Upper lobe of right lung (tissue), 1 donor: ENCODE measurements around the gene IDE. TPM values are rescaled to one million over a fixed set of nuclear protein-coding genes. Genes with fewer than 3 reads are reported as not detected.

ENCODE experiments used
- ATAC-seq: fragments of 200-7000 bp; cut with Tn5 transposase; one replicate; pipeline ENCODE4 v1.9.1; 2020; ENCODE audit warnings: mild to moderate bottlenecking, moderate library complexity
- DNase-seq: peaks from one replicate; pipeline ENCODE4 v3.0.0-alpha.2; 2020
- H3K27ac ChIP-seq: fragments of 200-600 bp; one replicate; pipeline ENCODE4 v1.8.0; 2022
- H3K27me3 ChIP-seq: fragments of 200-600 bp; one replicate; pipeline ENCODE4 v1.8.0; 2022; ENCODE audit warnings: mild to moderate bottlenecking
- H3K36me3 ChIP-seq: fragments of 200-600 bp; one replicate; pipeline ENCODE4 v1.8.0; 2022
- H3K4me1 ChIP-seq: fragments of 200-600 bp; one replicate; pipeline ENCODE4 v1.8.0; 2022
- H3K4me3 ChIP-seq: fragments of 200-600 bp; one replicate; pipeline ENCODE4 v1.8.0; 2022; ENCODE audit warnings: mild to moderate bottlenecking
- H3K9me3 ChIP-seq: fragments of 200-600 bp; one replicate; pipeline ENCODE4 v1.8.0; 2022
- intact Hi-C: fragments of 100-400 bp; cut with DNase I; formaldehyde crosslinking; loops from one replicate; pipeline ENCODE4 v1.11.0; 2022
- total RNA-seq: library from RNA; stranded (reverse); fragmentation: NEBNext Ultra II Directional; extraction: Animal tissue kit (Norgen Biotek cat#: 25700); gene quantifications from one replicate; pipeline ENCODE4 v1.2.1, GENCODE V29; 2021
- TF ChIP-seq, protein P1 (sequence below): fragments of 200-600 bp; IDR thresholded peaks from one replicate; pipeline ENCODE4 v1.8.0; 2022; ENCODE audit warnings: antibody characterized with exemption
- donor health status: DM: no; HTN: yes; CAD: no; lungs with severe emphysema.

Gene IDE
- total RNA-seq, 1 donor from 2014 or later = 35.2 TPM

DNA sequence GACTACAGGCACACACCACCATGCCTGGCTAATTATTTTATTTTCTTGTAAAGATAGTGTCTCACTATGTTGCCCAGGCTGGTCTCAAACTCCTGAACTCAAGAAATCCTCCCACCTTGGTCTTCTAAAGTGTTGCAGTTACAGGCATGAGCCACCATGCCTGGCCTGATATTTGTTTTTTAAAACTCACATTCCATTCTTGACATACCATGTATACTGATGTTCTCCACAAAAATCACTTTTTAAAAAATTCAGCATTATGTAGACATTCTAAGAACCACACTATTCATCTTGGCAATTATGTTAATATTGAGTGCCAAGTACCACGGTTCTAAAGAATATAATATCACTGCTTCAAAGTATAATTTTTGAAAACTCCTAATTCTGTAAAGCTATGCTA is 43.5 kb downstream of the IDE start:
- TF ChIP-seq, protein P1, sequence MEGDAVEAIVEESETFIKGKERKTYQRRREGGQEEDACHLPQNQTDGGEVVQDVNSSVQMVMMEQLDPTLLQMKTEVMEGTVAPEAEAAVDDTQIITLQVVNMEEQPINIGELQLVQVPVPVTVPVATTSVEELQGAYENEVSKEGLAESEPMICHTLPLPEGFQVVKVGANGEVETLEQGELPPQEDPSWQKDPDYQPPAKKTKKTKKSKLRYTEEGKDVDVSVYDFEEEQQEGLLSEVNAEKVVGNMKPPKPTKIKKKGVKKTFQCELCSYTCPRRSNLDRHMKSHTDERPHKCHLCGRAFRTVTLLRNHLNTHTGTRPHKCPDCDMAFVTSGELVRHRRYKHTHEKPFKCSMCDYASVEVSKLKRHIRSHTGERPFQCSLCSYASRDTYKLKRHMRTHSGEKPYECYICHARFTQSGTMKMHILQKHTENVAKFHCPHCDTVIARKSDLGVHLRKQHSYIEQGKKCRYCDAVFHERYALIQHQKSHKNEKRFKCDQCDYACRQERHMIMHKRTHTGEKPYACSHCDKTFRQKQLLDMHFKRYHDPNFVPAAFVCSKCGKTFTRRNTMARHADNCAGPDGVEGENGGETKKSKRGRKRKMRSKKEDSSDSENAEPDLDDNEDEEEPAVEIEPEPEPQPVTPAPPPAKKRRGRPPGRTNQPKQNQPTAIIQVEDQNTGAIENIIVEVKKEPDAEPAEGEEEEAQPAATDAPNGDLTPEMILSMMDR = no peak
- Histone ChIP-seq H3K27me3 (no peaks in the 10 kb centered on the region), H3K4me1 (no peaks in the 10 kb centered on the region), H3K27ac (no peak overlapping the region), H3K4me3 (no peak overlapping the region), H3K9me3 (no peaks in the 10 kb centered on the region), H3K36me3 (peaks cover 64% of the 10 kb centered on the region)
- DNase-seq (no peak), ATAC-seq (no peak)
- intact Hi-C loops = no loop called here

DNA sequence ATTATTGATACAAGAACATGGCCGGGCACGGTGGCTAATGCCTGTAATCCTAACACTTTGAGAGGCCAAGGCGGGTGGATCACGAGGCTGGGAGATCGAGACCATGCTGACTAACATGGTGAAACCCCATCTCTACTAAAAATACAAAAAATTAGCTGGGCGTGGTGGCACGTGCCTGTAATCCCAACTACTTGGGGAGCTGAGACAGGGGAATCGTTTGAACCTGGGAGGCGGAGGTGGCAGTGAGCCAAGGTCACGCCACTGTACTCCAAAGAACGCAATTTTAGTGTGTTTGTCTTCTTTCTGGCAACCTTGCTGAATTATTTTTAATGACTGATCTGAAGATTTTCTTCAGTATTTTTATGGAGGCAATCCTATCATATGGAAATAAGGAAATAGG is 46.2 kb downstream of the IDE start:
- no peaks in the 10 kb centered on the region for H3K4me1 ChIP-seq
- H3K36me3 ChIP-seq = peaks cover 43% of the 10 kb centered on the region
- H3K4me3 ChIP-seq = no peak overlapping the region
- ATAC-seq (no peak), DNase-seq (no peak)
- TF ChIP-seq, protein P1 = no peak
- H3K27ac ChIP-seq = no peak overlapping the region
- H3K9me3 ChIP-seq = no peaks in the 10 kb centered on the region
- no peaks in the 10 kb centered on the region for H3K27me3 ChIP-seq
- intact Hi-C loops = no loop called here

DNA sequence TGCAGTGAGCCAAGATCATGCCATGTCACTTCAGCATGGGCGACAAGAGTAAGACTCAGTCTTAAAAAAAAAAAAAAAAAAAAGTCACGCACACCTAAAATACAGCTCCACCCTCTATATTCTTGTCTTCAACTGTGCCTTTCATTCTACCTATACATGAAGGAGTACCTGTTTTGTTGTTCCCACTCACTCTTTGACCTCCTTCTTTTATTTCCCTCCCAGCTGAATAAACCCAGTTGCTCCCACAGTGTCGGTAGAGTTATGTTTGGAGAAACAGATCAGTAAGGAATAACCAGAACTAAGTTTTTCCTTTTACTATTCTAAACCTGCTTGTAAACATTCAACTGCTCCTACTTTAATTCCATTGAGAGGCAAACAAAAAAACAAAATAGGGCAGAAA is 50.3 kb downstream of the IDE start:
- ATAC-seq (no peak), DNase-seq (no peak)
- H3K9me3 ChIP-seq = no peaks in the 10 kb centered on the region
- intact Hi-C loops = no loop called here
- no peaks in the 10 kb centered on the region for H3K27me3 ChIP-seq
- H3K4me3 ChIP-seq = no peak overlapping the region
- H3K4me1 ChIP-seq = no peaks in the 10 kb centered on the region
- peaks cover 22% of the 10 kb centered on the region for H3K36me3 ChIP-seq
- TF ChIP-seq, protein P1 = no peak
- no peak overlapping the region for H3K27ac ChIP-seq

DNA sequence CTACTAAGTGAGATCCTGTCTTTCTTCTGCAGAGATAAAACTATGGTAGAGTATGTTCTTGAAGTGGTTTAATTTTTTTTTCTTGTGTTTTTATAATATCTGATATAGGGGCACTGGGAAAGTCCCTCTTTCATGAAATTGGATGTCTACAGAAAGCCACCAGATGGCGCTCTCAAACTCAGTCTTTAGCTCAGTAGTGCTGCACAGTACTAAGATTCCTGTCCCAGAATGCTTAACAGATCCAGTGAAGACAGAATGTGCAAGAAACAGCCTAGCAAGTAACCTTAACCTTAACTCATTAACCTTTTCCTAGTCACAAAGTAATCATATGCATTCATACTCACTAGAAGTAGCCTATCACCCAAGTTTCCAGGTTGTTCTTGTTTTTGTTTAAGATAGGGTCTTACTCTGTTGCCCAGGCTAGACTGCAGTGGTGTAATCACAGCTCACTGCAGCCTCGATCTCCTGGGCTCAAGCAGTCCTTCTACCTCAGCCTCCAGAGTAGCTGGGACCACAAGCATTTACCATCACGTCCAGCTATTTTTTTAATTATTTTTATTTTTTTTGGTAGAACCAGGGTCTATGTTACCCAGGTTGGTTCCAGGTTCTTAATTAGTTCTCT is 56.7 kb downstream of the IDE start:
- H3K4me3 ChIP-seq = no peak overlapping the region
- no peaks in the 10 kb centered on the region for H3K27me3 ChIP-seq
- H3K9me3 ChIP-seq = no peaks in the 10 kb centered on the region
- no peaks in the 10 kb centered on the region for H3K4me1 ChIP-seq
- TF ChIP-seq, protein P1 = peak; percentile 83
- no peak for DNase-seq
- H3K27ac ChIP-seq = no peak overlapping the region
- intact Hi-C loops = loop anchor here (10.0 kb wide), 1 partner anchor 58 kb away; the partner anchor contains the start of gene IDE
- peak; percentile 92 for ATAC-seq
- H3K36me3 ChIP-seq = peaks cover 7% of the 10 kb centered on the region

DNA sequence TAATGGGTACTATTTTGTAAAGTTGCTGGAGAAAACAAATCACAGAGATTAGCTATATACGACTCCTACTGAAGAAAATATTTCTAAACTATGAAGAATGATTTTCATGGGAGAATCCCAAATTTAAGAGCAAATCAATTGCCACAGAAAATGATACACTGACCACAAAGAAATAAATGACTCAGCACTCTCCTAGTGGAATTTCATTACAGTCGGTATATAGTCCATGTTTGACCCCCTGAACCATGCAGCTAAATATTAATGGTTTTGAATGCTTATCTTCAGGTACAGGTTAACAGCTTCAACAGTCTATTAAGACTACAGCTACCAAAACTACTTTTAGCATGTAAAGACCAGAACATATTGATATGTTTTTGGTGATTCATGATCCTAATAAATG is 65.0 kb downstream of the IDE start:
- intact Hi-C loops = no loop called here
- Histone ChIP-seq H3K27ac (no peak overlapping the region), H3K36me3 (peaks cover 68% of the 10 kb centered on the region), H3K4me1 (no peaks in the 10 kb centered on the region), H3K9me3 (no peaks in the 10 kb centered on the region), H3K4me3 (no peak overlapping the region), H3K27me3 (no peaks in the 10 kb centered on the region)
- TF ChIP-seq, protein P1 = no peak
- DNase-seq (no peak), ATAC-seq (no peak)

DNA sequence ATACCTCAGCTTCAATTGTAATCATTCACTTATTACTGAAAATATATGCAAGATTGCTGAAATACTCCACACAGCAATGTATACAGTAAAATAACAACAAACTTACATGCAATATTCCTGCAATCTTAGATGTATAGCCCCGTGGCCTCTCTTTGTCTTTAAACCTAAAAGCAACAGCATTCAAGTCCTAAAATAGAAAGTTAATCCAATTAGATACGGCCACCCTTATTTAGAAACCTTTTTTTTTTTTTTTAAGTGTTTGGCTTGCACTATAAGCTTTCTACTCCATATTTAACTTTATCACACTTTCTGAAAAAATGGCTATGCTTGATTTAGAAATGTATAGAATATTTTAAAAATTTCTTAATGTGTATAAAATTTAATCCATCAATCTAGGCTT is 67.6 kb downstream of the IDE start:
- H3K27me3 ChIP-seq = no peaks in the 10 kb centered on the region
- no peak for ATAC-seq
- no peak for DNase-seq

More for the DNA sequence above, 67.6 kb downstream of the IDE start:
- H3K36me3 ChIP-seq = peaks cover 84% of the 10 kb centered on the region
- no peaks in the 10 kb centered on the region for H3K9me3 ChIP-seq
- TF ChIP-seq, protein P1 = no peak
- no peak overlapping the region for H3K27ac ChIP-seq
- no peak overlapping the region for H3K4me3 ChIP-seq
- intact Hi-C loops = no loop called here
- no peaks in the 10 kb centered on the region for H3K4me1 ChIP-seq
